ENCODE data around the gene VSIG10L2.
A peak's percentile ranks its signal among the peaks of the same experiment; 100 is the strongest.

Gene VSIG10L2

GRCh38 chr11:125945797-125946520, at the start of gene VSIG10L2:
VSIG10L2 (plus strand) TSS chr11:125946044; CDS start chr11:125946056, 12 bp downstream.
- H3K9ac ChIP-seq (ENCODE audit: low read length): no peak within 1 kb of the TSS
- no peaks in the 10 kb centered on the region for H3K27me3 ChIP-seq (ENCODE audit: low read length)
- H3K9me2 ChIP-seq (replicated peaks; ENCODE audit: insufficient read depth, low read length): no peaks in the 10 kb centered on the region
- no peaks in the 10 kb centered on the region for H4K20me1 ChIP-seq (ENCODE audit: low read depth, low read length)
- H3K9me3 ChIP-seq (ENCODE audit: insufficient read depth, low read length): no peaks in the 10 kb centered on the region
- H3K79me2 ChIP-seq (ENCODE audit: insufficient read depth, low read length): no peaks in the 10 kb centered on the region
- H3K4me3 ChIP-seq (ENCODE audit: insufficient read depth, low read length, poor library complexity, severe bottlenecking): no peak within 1 kb of the TSS
- no peak within 1 kb of the TSS for H3K4me2 ChIP-seq (ENCODE audit: low read depth, low read length, poor library complexity, severe bottlenecking)
- no peaks in the 10 kb centered on the region for H3K36me3 ChIP-seq (ENCODE audit: low read length)
- H2AFZ ChIP-seq (ENCODE audit: low read depth, low read length, severe bottlenecking): no peak within 1 kb of the TSS
- H3K27ac ChIP-seq (ENCODE audit: low read depth, low read length): no peak within 1 kb of the TSS
- H3F3A ChIP-seq (ENCODE audit: insufficient read depth): no peaks in the 10 kb centered on the region
- TF ChIP-seq CTCF (IDR thresholded peaks at IDR 0.05; ENCODE audit: insufficient read depth, low read length, poor library complexity, severe bottlenecking) (no peak), EZH2phosphoT487 (conservative IDR thresholded peaks at IDR 0.05; ENCODE audit: low read length) (no peak)

GRCh38 chr11:125901872-125902271, 44.0 kb upstream of the VSIG10L2 start:
- Histone ChIP-seq H3K4me2 (ENCODE audit: low read depth, low read length, poor library complexity, severe bottlenecking) (peak overlapping the region; percentile 67), H3F3A (ENCODE audit: insufficient read depth) (no peaks in the 10 kb centered on the region), H3K27ac (ENCODE audit: low read depth, low read length) (no peak overlapping the region), H3K4me3 (ENCODE audit: insufficient read depth, low read length, poor library complexity, severe bottlenecking) (no peak overlapping the region), H3K27me3 (ENCODE audit: low read length) (no peaks in the 10 kb centered on the region), H3K79me2 (ENCODE audit: insufficient read depth, low read length) (peaks cover 12% of the 10 kb centered on the region; the same call in 1 of the 2 replicates), H3K9me3 (ENCODE audit: insufficient read depth, low read length) (no peaks in the 10 kb centered on the region), H2AFZ (ENCODE audit: low read depth, low read length, severe bottlenecking) (no peak overlapping the region), H3K9me2 (replicated peaks; ENCODE audit: insufficient read depth, low read length) (no peaks in the 10 kb centered on the region), H3K36me3 (ENCODE audit: low read length) (no peaks in the 10 kb centered on the region), H3K9ac (ENCODE audit: low read length) (no peak overlapping the region), H4K20me1 (ENCODE audit: low read depth, low read length) (no peaks in the 10 kb centered on the region)
- no peak for TF ChIP-seq CTCF (IDR thresholded peaks at IDR 0.05; ENCODE audit: insufficient read depth, low read length, poor library complexity, severe bottlenecking)
- TF ChIP-seq EZH2phosphoT487 (conservative IDR thresholded peaks at IDR 0.05; ENCODE audit: low read length): no peak

GRCh38 chr11:125902277-125902926, 43.4 kb upstream of the VSIG10L2 start:
- H3K27ac ChIP-seq (ENCODE audit: low read depth, low read length): no peak overlapping the region
- H4K20me1 ChIP-seq (ENCODE audit: low read depth, low read length): no peaks in the 10 kb centered on the region
- no peaks in the 10 kb centered on the region for H3K9me3 ChIP-seq (ENCODE audit: insufficient read depth, low read length)
- no peaks in the 10 kb centered on the region for H3K27me3 ChIP-seq (ENCODE audit: low read length)
- H3K4me3 ChIP-seq (ENCODE audit: insufficient read depth, low read length, poor library complexity, severe bottlenecking): peak overlapping the region; percentile 88
- H3K9me2 ChIP-seq (replicated peaks; ENCODE audit: insufficient read depth, low read length): no peaks in the 10 kb centered on the region
- peaks cover 12% of the 10 kb centered on the region; the same call in 1 of the 2 replicates for H3K79me2 ChIP-seq (ENCODE audit: insufficient read depth, low read length)
- peak overlapping the region; percentile 64 for H2AFZ ChIP-seq (ENCODE audit: low read depth, low read length, severe bottlenecking)
- no peak for TF ChIP-seq EZH2phosphoT487 (conservative IDR thresholded peaks at IDR 0.05; ENCODE audit: low read length)
- TF ChIP-seq CTCF (IDR thresholded peaks at IDR 0.05; ENCODE audit: insufficient read depth, low read length, poor library complexity, severe bottlenecking): no peak
- no peaks in the 10 kb centered on the region for H3K36me3 ChIP-seq (ENCODE audit: low read length)
- peak overlapping the region; percentile 67 for H3K4me2 ChIP-seq (ENCODE audit: low read depth, low read length, poor library complexity, severe bottlenecking)
- H3K9ac ChIP-seq (ENCODE audit: low read length): peak overlapping the region; percentile 73
- H3F3A ChIP-seq (ENCODE audit: insufficient read depth): no peaks in the 10 kb centered on the region
